H9 (cell line): ENCODE measurements around the gene DDX19B. TPM values are rescaled to one million over a fixed set of nuclear protein-coding genes. Genes with fewer than 3 reads are reported as not detected.
"Not testable (repeated sequence)": the region's sequence is repeated elsewhere in the genome, so short reads cannot be mapped to it uniquely, and the experiment has no call there.

Experiments
- DNase-seq: peaks from one replicate; pipeline ENCODE4 v3.0.0-alpha.2; 2017
- H2AFZ ChIP-seq: one replicate; pipeline ENCODE4 v1.6.1; 2013; ENCODE audit warnings: mild to moderate bottlenecking, low read length, control low read depth, moderate library complexity
- H2AK5ac ChIP-seq: 2 replicates; pipeline ENCODE4 v1.6.1; 2013; ENCODE audit warnings: low read length, control low read depth, mixed read lengths; ENCODE audit not compliant: insufficient read length
- H2BK120ac ChIP-seq: one replicate; pipeline ENCODE4 v1.6.1; 2013; ENCODE audit warnings: low read depth, mild to moderate bottlenecking, low read length, control low read depth, inconsistent platforms; ENCODE audit not compliant: poor library complexity, severe bottlenecking
- H2BK12ac ChIP-seq: 2 replicates; pipeline ENCODE4 v1.6.1; 2013; ENCODE audit warnings: low read length, control low read depth, mixed read lengths, low read depth; ENCODE audit not compliant: insufficient read length
- H2BK15ac ChIP-seq: 2 replicates; pipeline ENCODE4 v1.6.1; 2013; ENCODE audit warnings: low read depth, low read length, control low read depth
- H2BK20ac ChIP-seq: one replicate; pipeline ENCODE4 v1.6.1; 2013; ENCODE audit warnings: low read depth, mild to moderate bottlenecking, low read length, control low read depth, inconsistent platforms; ENCODE audit not compliant: poor library complexity, severe bottlenecking
- H2BK5ac ChIP-seq: 2 replicates; pipeline ENCODE4 v1.6.1; 2013; ENCODE audit warnings: low read length, control low read depth, mixed read lengths; ENCODE audit not compliant: insufficient read length
- H3K14ac ChIP-seq: 2 replicates; pipeline ENCODE4 v1.6.1; 2013; ENCODE audit warnings: low read length, control low read depth; ENCODE audit not compliant: insufficient read depth
- H3K18ac ChIP-seq: 2 replicates; pipeline ENCODE4 v1.6.1; 2013; ENCODE audit warnings: low read depth, mild to moderate bottlenecking, mixed read lengths, low read length, control low read depth; ENCODE audit not compliant: insufficient read length
- H3K23ac ChIP-seq: 2 replicates; pipeline ENCODE4 v1.6.1; 2013; ENCODE audit warnings: low read length, control low read depth, mixed read lengths, low read depth; ENCODE audit not compliant: insufficient read length
- H3K23me2 ChIP-seq: 2 replicates; pipeline ENCODE4 v1.6.1; 2013; ENCODE audit warnings: low read depth, mild to moderate bottlenecking, mixed read lengths, low read length, control low read depth; ENCODE audit not compliant: insufficient read length, poor library complexity, severe bottlenecking
- H3K27ac ChIP-seq: 2 replicates; pipeline ENCODE4 v1.5.1; 2013; ENCODE audit warnings: low read length, control low read depth, mixed read lengths, low read depth; ENCODE audit not compliant: insufficient read length
- H3K27me3 ChIP-seq: 2 replicates; pipeline ENCODE4 v1.6.1; 2013; ENCODE audit warnings: low read length, control low read depth, inconsistent platforms; ENCODE audit not compliant: insufficient read depth
- H3K4ac ChIP-seq: 2 replicates; pipeline ENCODE4 v1.6.1; 2013; ENCODE audit warnings: low read depth, mild to moderate bottlenecking, control low read depth, inconsistent platforms, low read length, moderate library complexity
- H3K4me1 ChIP-seq: 2 replicates; pipeline ENCODE4 v1.6.1; 2013; ENCODE audit warnings: low read length, control low read depth, inconsistent platforms; ENCODE audit not compliant: insufficient read depth
- H3K4me2 ChIP-seq: 2 replicates; pipeline ENCODE4 v1.6.1; 2013; ENCODE audit warnings: low read length, control low read depth, mixed read lengths; ENCODE audit not compliant: insufficient read length, insufficient read depth
- H3K56ac ChIP-seq: 2 replicates; pipeline ENCODE4 v1.6.1; 2013; ENCODE audit warnings: low read depth, mild to moderate bottlenecking, mixed read lengths, low read length, control low read depth; ENCODE audit not compliant: insufficient read length
- H3K79me1 ChIP-seq: 2 replicates; pipeline ENCODE4 v1.6.1; 2013; ENCODE audit warnings: low read depth, mild to moderate bottlenecking, moderate library complexity, low read length, control low read depth, inconsistent platforms; ENCODE audit not compliant: insufficient read depth, poor library complexity, severe bottlenecking
- H3K79me2 ChIP-seq: 2 replicates; pipeline ENCODE4 v1.6.1; 2013; ENCODE audit warnings: low read length, control low read depth, inconsistent platforms; ENCODE audit not compliant: insufficient read depth
- H3K9ac ChIP-seq: 2 replicates; pipeline ENCODE4 v1.6.1; 2013; ENCODE audit warnings: low read length, control low read depth, mixed read lengths; ENCODE audit not compliant: insufficient read length; ENCODE audit errors: extremely low read depth
- H3K9me3 ChIP-seq: one replicate; pipeline ENCODE4 v1.6.1; 2013; ENCODE audit warnings: low read depth, low read length, inconsistent platforms; ENCODE audit not compliant: control insufficient read depth
- H3T11ph ChIP-seq: one replicate; pipeline ENCODE4 v1.6.1; 2013; ENCODE audit warnings: mild to moderate bottlenecking, low read length, control low read depth, inconsistent platforms
- H4K20me1 ChIP-seq: one replicate; pipeline ENCODE4 v1.6.1; 2013; ENCODE audit not compliant: control insufficient read depth, insufficient read length, insufficient read depth
- H4K5ac ChIP-seq: 2 replicates; pipeline ENCODE4 v1.6.1; 2013; ENCODE audit warnings: low read depth, mild to moderate bottlenecking, mixed read lengths, low read length, control low read depth; ENCODE audit not compliant: insufficient read length
- H4K8ac ChIP-seq: replicated peaks from 2 replicates; pipeline ENCODE4 v1.6.1; 2013; ENCODE audit warnings: low read length, control low read depth, mixed read lengths, low read depth; ENCODE audit not compliant: insufficient read length
- H4K91ac ChIP-seq: 2 replicates; pipeline ENCODE4 v1.6.1; 2013; ENCODE audit warnings: low read depth, mild to moderate bottlenecking, moderate library complexity, mixed read lengths, low read length, control low read depth; ENCODE audit not compliant: insufficient read length
- H3K27ac Mint-ChIP-seq, 3 experiments: 2 replicates in 2 of 3; 3 replicates in 1 of 3; pipeline ENCODE4 v1.8.0; 2020 to 2021; ENCODE audit warnings: mixed read lengths in 3 of 3, mild to moderate bottlenecking in 1 of 3, moderate library complexity in 1 of 3
- H3K27me3 Mint-ChIP-seq: 2 replicates; pipeline ENCODE4 v1.8.0; 2021; ENCODE audit warnings: low read depth, mild to moderate bottlenecking, moderate library complexity, mixed read lengths
- H3K36me3 Mint-ChIP-seq, 3 experiments: 2 replicates in 2 of 3; 3 replicates in 1 of 3; pipeline ENCODE4 v1.8.0; 2020 to 2021; ENCODE audit warnings: low read depth in 3 of 3, mixed read lengths in 3 of 3; ENCODE audit not compliant: insufficient read depth in 1 of 3
- H3K4me1 Mint-ChIP-seq, 2 experiments: 2 replicates each; pipeline ENCODE4 v1.8.0; 2020; ENCODE audit warnings: mixed read lengths in 2 of 2
- H3K4me3 Mint-ChIP-seq, 2 experiments: 2 replicates in 1 of 2; 3 replicates in 1 of 2; pipeline ENCODE4 v1.8.0; 2020 to 2021; ENCODE audit warnings: mild to moderate bottlenecking in 2 of 2, mixed read lengths in 2 of 2, moderate library complexity in 1 of 2
- H3K9me3 Mint-ChIP-seq, 2 experiments: 2 replicates in 1 of 2; 3 replicates in 1 of 2; pipeline ENCODE4 v1.8.0; 2020; ENCODE audit warnings: mild to moderate bottlenecking in 2 of 2, mixed read lengths in 2 of 2, moderate library complexity in 1 of 2
- CTCF ChIP-seq: fragments of 200-600 bp; sonication (generic); conservative IDR thresholded peaks from 3 replicates; pipeline ENCODE4 v1.8.0; 2021; ENCODE audit warnings: antibody characterized with exemption, mild to moderate bottlenecking
- WGBS: extraction: QIAGEN DNeasy Blood & Tissue Kit; methylation state at CpG from one replicate; pipeline ENCODE4 v1.1.7; 2013; ENCODE audit warnings: missing lambda C conversion rate, low lambda C conversion rate, mixed read lengths; ENCODE audit not compliant: insufficient read length; ENCODE audit errors: extremely low coverage; 5-methylcytosine and 5-hydroxymethylcytosine counted together
- total RNA-seq: library from RNA; stranded (reverse); gene quantifications from 2 replicates; pipeline ENCODE4 v1.2.1, GENCODE V29; 2021

DDX19B gene
- total RNA-seq, 1 experiment from 2014 or later = 47.3 TPM

GRCh38 chr16:70370145-70370544 lies 71.2 kb downstream of the DDX19B start:
- not testable (repeated sequence) for H3K56ac ChIP-seq, H3K9me3 Mint-ChIP-seq, H4K5ac ChIP-seq, H2AFZ ChIP-seq, H3K23me2 ChIP-seq, H3K4me3 Mint-ChIP-seq, H3K23ac ChIP-seq, H3K79me2 ChIP-seq, H4K20me1 ChIP-seq, H3K14ac ChIP-seq, H4K8ac ChIP-seq, H3K4me2 ChIP-seq, H3K27me3 ChIP-seq, H3K18ac ChIP-seq, H3T11ph ChIP-seq, H3K79me1 ChIP-seq, H2AK5ac ChIP-seq, H3K4me1 ChIP-seq, H2BK12ac ChIP-seq, H2BK15ac ChIP-seq, H3K9ac ChIP-seq, H3K4me1 Mint-ChIP-seq, H2BK5ac ChIP-seq, H3K4ac ChIP-seq, H2BK20ac ChIP-seq, DNase-seq, H3K27ac ChIP-seq, H3K27ac Mint-ChIP-seq, H4K91ac ChIP-seq, H3K27me3 Mint-ChIP-seq, H3K9me3 ChIP-seq, H2BK120ac ChIP-seq
- WGBS = no CpG with 5 or more reads among the region's 10 CpGs
- peaks cover 35 to 87% (median 72%) of the 10 kb centered on the region in 3 experiments; a peak in 6 of 7 replicates for H3K36me3 Mint-ChIP-seq
- peak; percentile 69 for TF ChIP-seq CTCF
